ENCODE data around the gene ALDH18A1. TPM values are rescaled to one million over a fixed set of nuclear protein-coding genes. Genes with fewer than 3 reads are reported as not detected.

Gene ALDH18A1
- total RNA-seq, 4 donors from 2014 or later, result 66.6 to 134 (median 96.5) TPM

- Histone ChIP-seq H3K9me3 (no peaks in the 10 kb centered on the region), H3K36me3 (peaks cover 0 to 4% of the 10 kb centered on the region in 2 donors), H3K4me1 (peaks cover 15 to 17% of the 10 kb centered on the region in 2 donors), H3K27ac (peak within 1 kb of the TSS; percentile 43 to 78 (median 74)), H3K27me3 (no peaks in the 10 kb centered on the region), H3K4me3 (replicated peaks in 1 of 3) (peak within 1 kb of the TSS; percentile 89 to 97 (median 92))
- DNase-seq, result peak; percentile 97 to 98
- intact Hi-C loops (cut with DNase I), result loop anchor here (2.0 to 5.0 kb wide), 2 partner anchors 149 to 168 kb away; no protein-coding TSS in a partner anchor
- 1% methylated on average over 26 to 37 of the region's 53 CpGs for WGBS, 2 donors
- TF ChIP-seq POLR2A (IDR thresholded peaks at IDR 0.05) (peak; percentile 46 to 91), CTCF (IDR thresholded peaks at IDR 0.05) (peak; percentile 96 to 100 (median 100))
Observed at GRCh38 chr10:95693668-95694534, 37.4 kb upstream of the ALDH18A1 start, which contains the start of gene TCTN3. TSS of gene TCTN3 (minus strand) at chr10:95693927. CDS start at chr10:95693899, 28 bp downstream.

- Histone ChIP-seq H3K36me3 (peaks cover 0 to 4% of the 10 kb centered on the region in 2 donors), H3K4me1 (peaks cover 15 to 17% of the 10 kb centered on the region in 2 donors), H3K9me3 (no peaks in the 10 kb centered on the region), H3K27me3 (no peaks in the 10 kb centered on the region), H3K4me3 (replicated peaks in 1 of 3) (peak overlapping the region; percentile 89 to 97 (median 92)), H3K27ac (peak overlapping the region; percentile 43 to 78 (median 74))
- no peak for TF ChIP-seq POLR2A (IDR thresholded peaks at IDR 0.05)
- TF ChIP-seq CTCF (IDR thresholded peaks at IDR 0.05), result no peak
- intact Hi-C loops (cut with DNase I), result loop anchor here (5.0 kb wide), 1 partner anchor 169 kb away; no protein-coding TSS in a partner anchor
- WGBS, 2 donors, result 5 to 7% methylated on average over 15 of the region's 15 CpGs
- DNase-seq, result no peak
Observed at GRCh38 chr10:95693071-95693667, 36.7 kb upstream of the ALDH18A1 start.

- DNase-seq, result no peak
- no peak overlapping the region for H3K27ac ChIP-seq
- H3K9me3 ChIP-seq, result no peaks in the 10 kb centered on the region
- H3K27me3 ChIP-seq, result no peaks in the 10 kb centered on the region
- H3K4me1 ChIP-seq, result peaks cover 15 to 17% of the 10 kb centered on the region in 2 donors
- intact Hi-C loops (cut with DNase I), result loop anchor here (5.0 kb wide), 1 partner anchor 171 kb away; no protein-coding TSS in a partner anchor
- no peak overlapping the region for H3K4me3 ChIP-seq (replicated peaks in 1 of 3)
- WGBS, 2 donors, result 94 to 95% methylated on average over 2 of the region's 2 CpGs
- peaks cover 15 to 16% of the 10 kb centered on the region in 2 donors for H3K36me3 ChIP-seq
- TF ChIP-seq CTCF (IDR thresholded peaks at IDR 0.05), result no peak
- no peak for TF ChIP-seq POLR2A (IDR thresholded peaks at IDR 0.05)
Observed at GRCh38 chr10:95691281-95691680, 34.8 kb upstream of the ALDH18A1 start.

- WGBS, 2 donors, result 76 to 82% methylated on average over 2 of the region's 2 CpGs
- Histone ChIP-seq H3K36me3 (peaks cover 29 to 38% of the 10 kb centered on the region in 2 donors), H3K9me3 (no peaks in the 10 kb centered on the region), H3K27me3 (no peaks in the 10 kb centered on the region), H3K4me3 (replicated peaks in 1 of 3) (no peak overlapping the region), H3K4me1 (peaks cover 15 to 17% of the 10 kb centered on the region in 2 donors), H3K27ac (no peak overlapping the region)
- TF ChIP-seq POLR2A (IDR thresholded peaks at IDR 0.05), result no peak
- no peak for TF ChIP-seq CTCF (IDR thresholded peaks at IDR 0.05)
- intact Hi-C loops (cut with DNase I), result no loop called here
- no peak for DNase-seq
Observed at GRCh38 chr10:95688648-95689047, 32.1 kb upstream of the ALDH18A1 start.

Measured in thyroid gland (tissue), 4 donors.